ENCODE measurements around the gene CLIC3. TPM values are rescaled to one million over a fixed set of nuclear protein-coding genes. Genes with fewer than 3 reads are reported as not detected.
A peak's percentile ranks its signal among the peaks of the same experiment; 100 is the strongest.

CLIC3 gene
- total RNA-seq, 2 donors from 2014 or later, result 6.5 to 11.8 TPM

DNA sequence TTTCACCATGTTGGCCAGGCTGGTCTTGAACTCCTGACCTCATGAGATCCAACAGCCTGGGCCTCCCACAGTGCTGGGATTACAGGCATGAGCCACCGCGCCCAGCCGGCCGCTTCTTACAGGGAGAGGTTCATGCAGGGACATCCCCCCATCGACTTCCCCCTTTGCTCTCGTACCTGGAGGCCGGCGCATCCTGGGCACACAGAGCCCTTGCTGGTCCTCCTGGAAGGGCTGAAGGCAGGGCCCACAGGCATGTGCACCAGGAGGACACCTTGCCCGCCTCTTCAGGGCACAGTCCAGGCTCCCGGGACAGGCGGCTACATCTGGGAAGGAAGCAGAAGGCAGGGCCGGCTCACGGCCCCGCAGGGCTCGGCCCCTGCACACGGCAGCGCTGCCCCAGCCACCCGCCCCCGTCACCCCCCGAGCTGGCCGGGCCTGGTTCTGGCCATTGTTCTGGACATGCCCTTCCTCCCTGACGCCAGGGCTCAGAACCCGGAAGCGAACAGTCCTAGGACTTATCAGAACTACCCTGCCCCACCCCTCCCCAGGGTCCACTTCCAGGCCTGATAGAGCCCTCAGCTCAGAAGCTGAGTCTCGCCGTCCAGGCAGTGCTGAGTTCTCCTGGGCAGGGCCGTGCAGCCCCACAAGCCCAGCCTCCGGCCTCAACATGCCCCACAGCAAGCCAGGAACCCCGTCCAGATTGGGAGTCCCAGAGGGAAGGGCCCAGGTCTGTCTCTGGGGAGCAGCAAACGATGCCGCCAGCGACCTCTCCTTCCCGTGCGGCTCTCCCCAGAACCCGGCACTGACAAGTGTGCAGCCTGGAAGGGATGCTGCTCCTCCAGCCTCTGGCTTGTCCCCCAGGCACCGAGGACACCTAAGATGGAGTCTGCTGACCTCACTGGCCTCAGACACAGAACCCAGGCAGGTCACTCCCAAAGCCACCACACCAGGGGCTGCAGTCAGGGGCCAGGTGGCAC is 46.7 kb upstream of the CLIC3 start:
- no peaks in the 10 kb centered on the region for H3K27me3 ChIP-seq
- peak overlapping the region; percentile 58 to 73 for H3K27ac ChIP-seq
- H3K4me1 ChIP-seq, result peaks cover 0 to 44% of the 10 kb centered on the region in 2 donors
- H3K36me3 ChIP-seq, result peaks cover 23% of the 10 kb centered on the region
- no peaks in the 10 kb centered on the region for H3K9me3 ChIP-seq
- TF ChIP-seq, protein P1, sequence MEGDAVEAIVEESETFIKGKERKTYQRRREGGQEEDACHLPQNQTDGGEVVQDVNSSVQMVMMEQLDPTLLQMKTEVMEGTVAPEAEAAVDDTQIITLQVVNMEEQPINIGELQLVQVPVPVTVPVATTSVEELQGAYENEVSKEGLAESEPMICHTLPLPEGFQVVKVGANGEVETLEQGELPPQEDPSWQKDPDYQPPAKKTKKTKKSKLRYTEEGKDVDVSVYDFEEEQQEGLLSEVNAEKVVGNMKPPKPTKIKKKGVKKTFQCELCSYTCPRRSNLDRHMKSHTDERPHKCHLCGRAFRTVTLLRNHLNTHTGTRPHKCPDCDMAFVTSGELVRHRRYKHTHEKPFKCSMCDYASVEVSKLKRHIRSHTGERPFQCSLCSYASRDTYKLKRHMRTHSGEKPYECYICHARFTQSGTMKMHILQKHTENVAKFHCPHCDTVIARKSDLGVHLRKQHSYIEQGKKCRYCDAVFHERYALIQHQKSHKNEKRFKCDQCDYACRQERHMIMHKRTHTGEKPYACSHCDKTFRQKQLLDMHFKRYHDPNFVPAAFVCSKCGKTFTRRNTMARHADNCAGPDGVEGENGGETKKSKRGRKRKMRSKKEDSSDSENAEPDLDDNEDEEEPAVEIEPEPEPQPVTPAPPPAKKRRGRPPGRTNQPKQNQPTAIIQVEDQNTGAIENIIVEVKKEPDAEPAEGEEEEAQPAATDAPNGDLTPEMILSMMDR (IDR thresholded peaks at IDR 0.05), result no peak
- DNase-seq (ENCODE audit: low spot score), result peak; percentile 80
- H3K4me3 ChIP-seq, result peak overlapping the region; percentile 14 to 60

- Histone ChIP-seq H3K4me3 (no peak overlapping the region), H3K4me1 (peaks cover 0 to 37% of the 10 kb centered on the region in 2 donors), H3K9me3 (no peaks in the 10 kb centered on the region), H3K36me3 (peaks cover 23% of the 10 kb centered on the region), H3K27me3 (no peaks in the 10 kb centered on the region), H3K27ac (no peak overlapping the region)
- TF ChIP-seq, protein P1 (IDR thresholded peaks at IDR 0.05), result no peak
- DNase-seq (ENCODE audit: low spot score), result no peak
These were observed 44.8 kb upstream of the CLIC3 start for GRCh38 chr9:137041124-137041523.

- no peak overlapping the region for H3K27ac ChIP-seq
- no peak overlapping the region for H3K4me3 ChIP-seq
- H3K9me3 ChIP-seq, result no peaks in the 10 kb centered on the region
- DNase-seq (ENCODE audit: low spot score), result no peak
- H3K4me1 ChIP-seq, result peaks cover 0 to 36% of the 10 kb centered on the region in 2 donors
- no peaks in the 10 kb centered on the region for H3K27me3 ChIP-seq
- TF ChIP-seq, protein P1 (IDR thresholded peaks at IDR 0.05), result no peak
- peaks cover 23% of the 10 kb centered on the region for H3K36me3 ChIP-seq
These were observed 44.2 kb upstream of the CLIC3 start for GRCh38 chr9:137040568-137040967.

DNA sequence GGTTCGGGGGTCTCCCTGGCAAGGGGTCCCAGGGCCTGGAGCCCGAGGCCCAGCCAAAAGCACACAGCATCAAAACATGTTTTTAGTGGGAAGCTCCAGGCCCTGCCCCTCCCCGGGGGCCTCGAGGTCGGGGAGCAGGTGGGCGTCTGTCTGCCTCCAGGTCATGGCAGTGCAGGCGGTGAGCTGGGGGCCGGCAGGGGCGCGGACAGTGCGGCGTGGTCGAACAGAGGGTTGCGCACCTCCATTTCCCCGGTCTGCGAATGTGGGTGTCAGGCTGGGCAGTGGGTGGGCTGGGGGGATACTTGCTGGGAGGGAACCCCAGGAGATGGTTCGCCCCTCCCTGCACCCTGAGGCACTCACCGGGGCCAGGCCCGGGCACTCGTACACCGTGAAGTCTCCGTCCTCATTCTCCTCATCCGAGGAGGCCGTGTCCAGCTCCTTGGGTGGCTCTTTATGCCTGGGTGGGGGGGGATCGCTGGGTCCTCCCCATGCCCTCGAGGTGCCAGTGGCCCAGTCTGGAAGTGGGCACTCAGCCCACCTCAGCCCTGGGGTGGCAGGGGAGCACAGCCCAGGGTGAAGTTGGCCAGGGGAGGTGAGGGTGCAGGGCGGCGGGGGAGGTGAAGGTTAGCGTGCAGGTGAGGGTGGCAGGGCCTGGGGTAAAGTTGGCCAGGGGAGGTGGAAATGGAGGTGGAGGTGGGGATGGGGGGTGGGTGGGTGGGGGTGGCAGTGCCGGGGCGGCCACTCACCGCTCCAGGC is 43.4 kb upstream of the CLIC3 start:
- Histone ChIP-seq H3K9me3 (no peaks in the 10 kb centered on the region), H3K4me1 (peaks cover 0 to 36% of the 10 kb centered on the region in 2 donors), H3K27me3 (no peaks in the 10 kb centered on the region), H3K4me3 (no peak overlapping the region), H3K36me3 (peaks cover 23% of the 10 kb centered on the region), H3K27ac (no peak overlapping the region)
- TF ChIP-seq, protein P1 (IDR thresholded peaks at IDR 0.05), result no peak
- no peak for DNase-seq (ENCODE audit: low spot score)

- no peak for DNase-seq (ENCODE audit: low spot score)
- H3K9me3 ChIP-seq, result no peaks in the 10 kb centered on the region
- peaks cover 0 to 33% of the 10 kb centered on the region in 2 donors for H3K4me1 ChIP-seq
- peaks cover 23% of the 10 kb centered on the region for H3K36me3 ChIP-seq
- H3K27ac ChIP-seq, result no peak overlapping the region
- H3K27me3 ChIP-seq, result no peaks in the 10 kb centered on the region
- TF ChIP-seq, protein P1 (IDR thresholded peaks at IDR 0.05), result no peak
- H3K4me3 ChIP-seq, result no peak overlapping the region
These were observed 42.5 kb upstream of the CLIC3 start for GRCh38 chr9:137038916-137039315.
